HepG2 (cell line): ENCODE results near the gene ACTN1. TPM values are rescaled to one million over a fixed set of nuclear protein-coding genes. Genes with fewer than 3 reads are reported as not detected.

Experiments used
- ATAC-seq: fragments of 200-7000 bp; cut with Tn5 transposase; 3 replicates; pipeline ENCODE4 v1.9.1; 2020; ENCODE audit warnings: mild to moderate bottlenecking, moderate library complexity
- BruUV-seq: library from RNA; stranded (reverse); fragments of 400-500 nt; replicated peaks from 2 replicates; lab custom pipeline; 2021; lab: Mats Ljungman, UMichigan
- CTCF ChIA-PET: fragments of 300-600 bp; formaldehyde crosslinking; extraction: SDS; loops from one replicate; lab custom pipeline; 2021; ENCODE audit warnings: low total read pairs, inconsistent platforms, low intra/inter-chr PET ratio; lab: Yijun Ruan, JAX
- POLR2A ChIA-PET: fragments of 350-600 bp; sonication (Branson Sonifier 250); formaldehyde crosslinking; loops from one replicate; lab custom pipeline; 2020; ENCODE audit warnings: antibody characterized with exemption, inconsistent platforms; lab: Yijun Ruan, JAX
- DNase-seq: peaks from one replicate; pipeline ENCODE4 v3.0.0-alpha.2; 2015; ENCODE audit warnings: low spot score
- FAIRE-seq: peaks from 3 replicates; lab custom pipeline; 2011; peaks lifted over from hg19 to GRCh38; lab: Jason Lieb, UNC
- H2AFZ ChIP-seq: one replicate; pipeline ENCODE4 v1.6.1; 2011; ENCODE audit warnings: low read length, inconsistent platforms
- H3K27ac ChIP-seq: fragments of 300-600 bp; 3 replicates; pipeline ENCODE4 v1.8.0; 2011; ENCODE audit warnings: mixed run types, mild to moderate bottlenecking, mixed read lengths, low read length, inconsistent platforms; ENCODE audit not compliant: insufficient read depth; ENCODE audit errors: extremely low read length
- H3K27me3 ChIP-seq, 2 experiments: fragments of 200-600 bp in 1 of 2; 2 replicates in 1 of 2; 3 replicates in 1 of 2; pipeline versions ENCODE4 v1.6.0 to v1.8.0; 2011; ENCODE audit warnings: low read length in 2 of 2, mild to moderate bottlenecking in 2 of 2, moderate library complexity in 2 of 2, inconsistent platforms in 1 of 2; ENCODE audit not compliant: insufficient read depth in 2 of 2, control insufficient read depth in 1 of 2
- H3K36me3 ChIP-seq, 2 experiments: fragments of 200-600 bp in 1 of 2; replicated peaks in 1 of 2; 2 replicates in 1 of 2; 3 replicates in 1 of 2; pipeline versions ENCODE4 v1.5.1 to v1.8.0; 2011; ENCODE audit warnings: low read length in 2 of 2, inconsistent platforms in 1 of 2; ENCODE audit not compliant: insufficient read depth in 2 of 2, control insufficient read depth in 1 of 2
- H3K4me1 ChIP-seq: 2 replicates; pipeline ENCODE4 v1.5.1; 2012; ENCODE audit warnings: low read length, inconsistent platforms; ENCODE audit not compliant: insufficient read depth
- H3K4me2 ChIP-seq: 2 replicates; pipeline ENCODE4 v1.6.0; 2011; ENCODE audit warnings: low read depth, low read length, inconsistent platforms
- H3K4me3 ChIP-seq, 3 experiments: fragments of 200-600 bp in 1 of 3; sonication (generic), shearing (Covaris generic) in 1 of 3; replicated peaks in 1 of 3; 2 replicates each; pipeline ENCODE4 v1.5.1; 2011 to 2016; ENCODE audit warnings: low read length in 3 of 3, inconsistent platforms in 2 of 3, low read depth in 2 of 3, mild to moderate bottlenecking in 2 of 3, control low read depth in 1 of 3, mixed read lengths in 1 of 3; ENCODE audit not compliant: insufficient read depth in 1 of 3
- H3K79me2 ChIP-seq: one replicate; pipeline ENCODE4 v1.6.1; 2011; ENCODE audit warnings: low read length, inconsistent platforms; ENCODE audit not compliant: insufficient read depth
- H3K9ac ChIP-seq: 2 replicates; pipeline ENCODE4 v1.6.0; 2011; ENCODE audit warnings: mild to moderate bottlenecking, low read depth, low read length, inconsistent platforms; ENCODE audit not compliant: insufficient read depth
- H3K9me3 ChIP-seq: 2 replicates; pipeline ENCODE4 v1.5.1; 2012; ENCODE audit warnings: mild to moderate bottlenecking, low read length
- H4K20me1 ChIP-seq: 2 replicates; pipeline ENCODE4 v1.6.0; 2011; ENCODE audit warnings: inconsistent platforms, mild to moderate bottlenecking, low read length, moderate library complexity; ENCODE audit not compliant: insufficient read depth
- ARHGAP35 ChIP-seq: sonication (generic); formaldehyde crosslinking; IDR thresholded peaks from 2 replicates; pipeline ENCODE4 v1.9.0; 2022; ENCODE audit warnings: mild to moderate bottlenecking, inconsistent platforms, moderate library complexity, missing genetic modification reagents, borderline replicate concordance
- ARID3A ChIP-seq: IDR thresholded peaks from 2 replicates; pipeline ENCODE4 v1.6.1; 2012; ENCODE audit warnings: low read depth, low read length, improper control_type of control experiment
- GATA4 ChIP-seq: sonication (generic); IDR thresholded peaks from 2 replicates; pipeline ENCODE4 v1.6.1; 2016; ENCODE audit warnings: antibody characterized with exemption, low read depth, borderline replicate concordance
- IKZF4 ChIP-seq: sonication (generic); formaldehyde crosslinking; IDR thresholded peaks from 2 replicates; pipeline ENCODE4 v1.5.1; 2020; ENCODE audit warnings: borderline replicate concordance, mild to moderate bottlenecking, low read depth, missing genetic modification reagents; ENCODE audit errors: not compliant biosample characterization
- LCORL ChIP-seq, 2 experiments: fragments of 450-650 bp in 1 of 2; sonication (generic) in 1 of 2; formaldehyde crosslinking in 1 of 2; IDR thresholded peaks; 2 replicates each; pipeline versions ENCODE4 v1.5.0 to v1.6.1; 2017 to 2020; ENCODE audit warnings: antibody characterized with exemption in 1 of 2, missing genetic modification reagents in 1 of 2
- MTF1 ChIP-seq: sonication (generic); formaldehyde crosslinking; IDR thresholded peaks from 2 replicates; pipeline ENCODE4 v1.5.0; 2020; ENCODE audit warnings: missing genetic modification reagents
- RARG ChIP-seq: sonication (generic); formaldehyde crosslinking; IDR thresholded peaks from 2 replicates; pipeline ENCODE4 v1.4.0; 2020; ENCODE audit warnings: low read depth, mild to moderate bottlenecking, missing genetic modification reagents
- SSRP1 ChIP-seq: IDR thresholded peaks from 2 replicates; pipeline ENCODE4 v1.6.1; 2016; ENCODE audit warnings: control low read depth
- TSC22D2 ChIP-seq: sonication (generic); formaldehyde crosslinking; IDR thresholded peaks from 2 replicates; pipeline ENCODE4 v1.5.1; 2020; ENCODE audit warnings: missing genetic modification reagents, mild to moderate bottlenecking, borderline replicate concordance
- ZBTB49 ChIP-seq: sonication (generic); formaldehyde crosslinking; IDR thresholded peaks from 2 replicates; pipeline ENCODE4 v1.4.0; 2020; ENCODE audit warnings: missing genetic modification reagents, borderline replicate concordance
- ZHX1 ChIP-seq: sonication (generic); formaldehyde crosslinking; IDR thresholded peaks from 2 replicates; pipeline ENCODE4 v1.8.1; 2022; ENCODE audit warnings: low read depth, mild to moderate bottlenecking, missing genetic modification reagents
- ZNF256 ChIP-seq: sonication (generic); formaldehyde crosslinking; conservative IDR thresholded peaks from 2 replicates; pipeline ENCODE4 v1.4.0; 2020; ENCODE audit warnings: missing genetic modification reagents
- ZNF282 ChIP-seq: fragments of 450-650 bp; IDR thresholded peaks from 2 replicates; pipeline ENCODE4 v1.6.1; 2018; ENCODE audit not compliant: partially characterized antibody
- ZNF577 ChIP-seq: sonication (generic); formaldehyde crosslinking; IDR thresholded peaks from 2 replicates; pipeline ENCODE4 v1.4.0; 2020; ENCODE audit warnings: mild to moderate bottlenecking, low read depth, missing genetic modification reagents, borderline replicate concordance
- ZNF737 ChIP-seq: sonication (generic); formaldehyde crosslinking; IDR thresholded peaks from 2 replicates; pipeline ENCODE4 v1.5.0; 2020; ENCODE audit warnings: missing genetic modification reagents, mild to moderate bottlenecking, borderline replicate concordance
- WGBS: methylation state at CpG from one replicate; pipeline ENCODE4 v1.1.6; 2017; ENCODE audit warnings: low lambda C conversion rate; 5-methylcytosine and 5-hydroxymethylcytosine counted together
- in situ Hi-C: cut with HindIII; loops from 2 replicates; pipeline ENCODE4 v1.10.0; 2017; ENCODE audit warnings: low pct_unique_long_range_greater_than_20kb; ENCODE audit not compliant: extremely low pct_ligation_motif_present
- intact Hi-C: fragments of 100-400 bp; cut with micrococcal nuclease; formaldehyde crosslinking; loops from one replicate; pipeline ENCODE4 v1.10.0; 2022; ENCODE audit not compliant: unreplicated experiment
- polyA plus RNA-seq, 8 experiments: library from polyadenylated mRNA; depleted of rRNA in 3 of 8; stranded (reverse) in 7 of 8; unstranded in 1 of 8; fragments of >200 nt; fragmentation: Illumina TruSeq in 4 of 8; extraction: Trizol in 4 of 8; gene quantifications; 2 replicates each; pipeline versions ENCODE4 v1.2.1 to v1.2.3, GENCODE V29; 2011 to 2016; ENCODE audit warnings: low read depth in 4 of 8, missing spikeins in 1 of 8, mixed read lengths in 1 of 8; ENCODE audit not compliant: insufficient read depth in 1 of 8
- total RNA-seq, 5 experiments: library from RNA; depleted of rRNA; stranded (reverse); fragments of >200 nt; fragmentation: Illumina TruSeq; extraction: Trizol; gene quantifications; 2 replicates each; pipeline ENCODE4 v1.2.3, GENCODE V29; 2016; ENCODE audit warnings: low read depth in 1 of 5

The ACTN1 gene
- total and polyA plus RNA-seq, 2 of the 13 experiments (the other 11 are each of a cell fraction or from before 2014, with no cell fraction given), result 58.6 to 162 TPM

GRCh38 chr14:68958553-68958952 lies 20.5 kb downstream of the ACTN1 start:
- H3K4me3 ChIP-seq, result no peak overlapping the region
- no peak overlapping the region for H3K4me2 ChIP-seq
- no peak overlapping the region for H2AFZ ChIP-seq
- FAIRE-seq (no peak), ATAC-seq (no peak), DNase-seq (no peak)
- no TSS peak for BruUV-seq
- H3K4me1 ChIP-seq, result peaks cover 96% of the 10 kb centered on the region
- no peaks in the 10 kb centered on the region for H3K27me3 ChIP-seq
- 91% methylated on average over 6 of the region's 6 CpGs for WGBS
- no peak overlapping the region for H3K9ac ChIP-seq
- no peaks in the 10 kb centered on the region for H3K9me3 ChIP-seq
- intact Hi-C loops, result no loop called here
- H3K27ac ChIP-seq, result no peak overlapping the region
- in situ Hi-C loops, result no loop called here
- peaks cover 6 to 14% of the 10 kb centered on the region in 2 experiments; a peak in 4 of 5 replicates for H3K36me3 ChIP-seq
- H3K79me2 ChIP-seq, result peaks cover 98% of the 10 kb centered on the region
- ChIA-PET CTCF (no interaction called here), POLR2A (interaction anchor here (5.3 kb wide), 1 partner anchor 18 kb away, joined by 36 read pairs; no protein-coding TSS in a partner anchor)
- H4K20me1 ChIP-seq, result peaks cover 21% of the 10 kb centered on the region
- no peak for TF ChIP-seq SSRP1 (CRISPR knock-in tag)
- TF ChIP-seq ARID3A, result no peak
- TF ChIP-seq ZBTB49 (CRISPR knock-in tag), result no peak
- no peak for TF ChIP-seq RARG
- no peak for TF ChIP-seq LCORL (IDR thresholded peaks at IDR 0.05)
- TF ChIP-seq LCORL (CRISPR knock-in tag; IDR thresholded peaks at IDR 0.05), result no peak
- no peak for TF ChIP-seq ZHX1 (CRISPR knock-in tag)
- no peak for TF ChIP-seq TSC22D2 (CRISPR knock-in tag)
- no peak for TF ChIP-seq ZNF577 (CRISPR knock-in tag)
- no peak for TF ChIP-seq GATA4
- TF ChIP-seq ZNF282, result no peak
- no peak for TF ChIP-seq ZNF737 (CRISPR knock-in tag)
- no peak for TF ChIP-seq ARHGAP35 (CRISPR knock-in tag)
- TF ChIP-seq MTF1 (CRISPR knock-in tag), result no peak
- no peak for TF ChIP-seq ZNF256
- no peak for TF ChIP-seq IKZF4 (CRISPR knock-in tag)
